Measurements from ENCODE around the gene SLC12A9. TPM values are rescaled to one million over a fixed set of nuclear protein-coding genes. Genes with fewer than 3 reads are reported as not detected.

The SLC12A9 gene
- 17.2 and 25.7 TPM in 2 replicates for total RNA-seq

GRCh38 chr7:100852048-100852872 lies at the start of gene SLC12A9:
SLC12A9 (plus strand) TSS chr7:100852713; CDS start chr7:100854198, 1,485 bp downstream.

GRCh38 chr7:100827330-100828226 lies 24.9 kb upstream of the SLC12A9 start, which contains the start of gene EPHB4:
EPHB4 (minus strand) TSS chr7:100827523; CDS start chr7:100827030, 493 bp downstream.

GRCh38 chr7:100867040-100867775 lies 14.7 kb downstream of the SLC12A9 start, which contains the start of gene TRIP6:
TRIP6 (plus strand) TSS chr7:100867387; CDS start chr7:100867498, 111 bp downstream.

GRCh38 chr7:100874577-100875355 lies 22.3 kb downstream of the SLC12A9 start, which contains the start of gene SRRT:
SRRT (plus strand) TSS chr7:100875103; CDS start chr7:100875591, 488 bp downstream.

GRCh38 chr7:100888988-100889750 lies 36.7 kb downstream of the SLC12A9 start, which contains the start of gene UFSP1:
UFSP1 (minus strand) TSS chr7:100889715; CDS start chr7:100889271, 444 bp downstream.

GRCh38 chr7:100895701-100895955 lies 43.1 kb downstream of the SLC12A9 start, which contains the start of gene ACHE:
ACHE (minus strand) TSS chr7:100895888; CDS start chr7:100894232, 1,656 bp downstream.

Other genes with a start within 250 kb of the SLC12A9 start
- gene MOSPD3, start 240.2 kb upstream of the SLC12A9 start, total RNA-seq: 14.4 and 15.3 TPM in 2 replicates
- 0.35 TPM in 1 of 2 replicates, not detected in the other for gene TFR2, start 211.2 kb upstream of the SLC12A9 start, total RNA-seq
- gene ACTL6B, start 196.3 kb upstream of the SLC12A9 start, total RNA-seq: not detected in 2 replicates
- gene GNB2, start 179.0 kb upstream of the SLC12A9 start, total RNA-seq: 294 and 391 TPM in 2 replicates
- gene GIGYF1, start 158.5 kb upstream of the SLC12A9 start, total RNA-seq: 10.1 TPM in 2 replicates
- gene POP7, start 146.6 kb upstream of the SLC12A9 start, total RNA-seq: 43.2 and 51.6 TPM in 2 replicates
- not detected in 2 replicates for gene EPO, start 132.2 kb upstream of the SLC12A9 start, total RNA-seq
- not detected in 2 replicates for gene ZAN, start 119.1 kb upstream of the SLC12A9 start, total RNA-seq
- gene EPHB4, start 25.2 kb upstream of the SLC12A9 start, total RNA-seq: 33.1 and 53.0 TPM in 2 replicates
- gene TRIP6, start 14.7 kb downstream of the SLC12A9 start, total RNA-seq: 140 and 172 TPM in 2 replicates
- 60.1 and 105 TPM in 2 replicates for gene SRRT, start 22.4 kb downstream of the SLC12A9 start, total RNA-seq
- 11.2 and 14.7 TPM in 2 replicates for gene UFSP1, start 37.0 kb downstream of the SLC12A9 start, total RNA-seq
- gene ACHE, start 43.2 kb downstream of the SLC12A9 start, total RNA-seq: not detected in 2 replicates
- not detected in 2 replicates for gene MUC3A, start 96.8 kb downstream of the SLC12A9 start, total RNA-seq
- gene MUC12, start 116.9 kb downstream of the SLC12A9 start, total RNA-seq: 5.5 and 11.2 TPM in 2 replicates
- gene MUC17, start 167.4 kb downstream of the SLC12A9 start, total RNA-seq: not detected in 2 replicates
- gene TRIM56, start 232.8 kb downstream of the SLC12A9 start, total RNA-seq: 9.2 and 11.2 TPM in 2 replicates

All from myometrial cell (primary cell).